Measurements from ENCODE around the gene DAGLB.
A peak's percentile ranks its signal among the peaks of the same experiment; 100 is the strongest.

The DAGLB gene

DNA sequence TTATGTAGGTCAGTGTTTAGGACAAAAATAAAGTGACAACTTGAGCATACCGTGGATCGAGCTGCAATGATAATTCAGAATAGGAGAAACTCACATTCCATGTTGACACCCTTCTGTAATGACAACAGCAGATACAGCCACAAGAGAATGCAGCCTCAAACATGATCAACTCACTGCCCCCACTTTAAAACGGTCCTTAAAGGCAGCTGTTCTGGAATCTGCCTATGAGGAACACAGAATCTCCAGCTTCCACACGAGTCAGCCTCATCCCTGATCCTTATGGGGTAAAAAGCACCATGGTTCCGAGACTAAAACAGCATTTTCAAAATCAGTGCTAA, 32.5 kb upstream of the DAGLB start:
- Histone ChIP-seq H3K4me2 (ENCODE audit: low read length) (peak overlapping the region; percentile 22), H3K4me3 (ENCODE audit: low read depth, low read length, poor library complexity, severe bottlenecking) (peak overlapping the region; percentile 7), H3F3A (ENCODE audit: insufficient read depth, low read length) (no peaks in the 10 kb centered on the region)

DNA sequence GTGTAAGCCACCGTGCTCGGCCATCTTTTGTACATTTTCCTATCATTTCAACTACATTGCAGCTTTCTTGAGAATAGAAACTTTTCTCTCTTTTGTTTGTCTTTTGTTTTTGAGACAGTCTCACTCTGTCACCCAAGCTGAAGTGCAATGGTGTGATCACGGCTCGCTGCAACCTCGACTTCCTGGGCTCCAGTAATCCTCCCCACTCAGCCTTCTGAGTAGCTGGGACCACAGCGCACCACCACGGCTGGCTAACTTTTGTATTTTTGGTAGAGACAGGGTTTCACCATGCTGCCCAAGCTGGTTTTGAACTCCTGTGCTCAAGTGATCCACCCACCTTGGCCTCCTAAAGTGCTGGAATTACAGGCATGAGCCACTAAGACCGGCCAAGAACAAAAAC, 31.3 kb upstream of the DAGLB start:
- Histone ChIP-seq H3K27ac (ENCODE audit: low read depth, low read length, poor library complexity, severe bottlenecking) (peak overlapping the region; percentile 36), H3K9me2 (ENCODE audit: low read depth, low read length) (no peaks in the 10 kb centered on the region), H3K79me2 (ENCODE audit: insufficient read depth, low read length) (peaks cover 78% of the 10 kb centered on the region), H4K20me1 (ENCODE audit: insufficient read depth, low read length) (no peaks in the 10 kb centered on the region), H3K4me2 (ENCODE audit: low read length) (no peak overlapping the region), H3K4me3 (ENCODE audit: low read depth, low read length, poor library complexity, severe bottlenecking) (no peak overlapping the region), H3F3A (ENCODE audit: insufficient read depth, low read length) (no peaks in the 10 kb centered on the region), H3K36me3 (ENCODE audit: insufficient read depth, low read length) (peaks cover 17% of the 10 kb centered on the region; the same call in 1 of the 2 replicates), H3K9me3 (ENCODE audit: low read length) (no peaks in the 10 kb centered on the region), H3K4me1 (ENCODE audit: insufficient read depth, low read length, severe bottlenecking) (peaks cover 61% of the 10 kb centered on the region), H3K27me3 (ENCODE audit: insufficient read depth, low read length) (no peaks in the 10 kb centered on the region), H2AFZ (ENCODE audit: low read length) (no peak overlapping the region), H3K9ac (ENCODE audit: low read length) (no peak overlapping the region)
- TF ChIP-seq EZH2 (IDR thresholded peaks at IDR 0.05; ENCODE audit: borderline replicate concordance, low read length), result no peak
- TF ChIP-seq, protein P1, sequence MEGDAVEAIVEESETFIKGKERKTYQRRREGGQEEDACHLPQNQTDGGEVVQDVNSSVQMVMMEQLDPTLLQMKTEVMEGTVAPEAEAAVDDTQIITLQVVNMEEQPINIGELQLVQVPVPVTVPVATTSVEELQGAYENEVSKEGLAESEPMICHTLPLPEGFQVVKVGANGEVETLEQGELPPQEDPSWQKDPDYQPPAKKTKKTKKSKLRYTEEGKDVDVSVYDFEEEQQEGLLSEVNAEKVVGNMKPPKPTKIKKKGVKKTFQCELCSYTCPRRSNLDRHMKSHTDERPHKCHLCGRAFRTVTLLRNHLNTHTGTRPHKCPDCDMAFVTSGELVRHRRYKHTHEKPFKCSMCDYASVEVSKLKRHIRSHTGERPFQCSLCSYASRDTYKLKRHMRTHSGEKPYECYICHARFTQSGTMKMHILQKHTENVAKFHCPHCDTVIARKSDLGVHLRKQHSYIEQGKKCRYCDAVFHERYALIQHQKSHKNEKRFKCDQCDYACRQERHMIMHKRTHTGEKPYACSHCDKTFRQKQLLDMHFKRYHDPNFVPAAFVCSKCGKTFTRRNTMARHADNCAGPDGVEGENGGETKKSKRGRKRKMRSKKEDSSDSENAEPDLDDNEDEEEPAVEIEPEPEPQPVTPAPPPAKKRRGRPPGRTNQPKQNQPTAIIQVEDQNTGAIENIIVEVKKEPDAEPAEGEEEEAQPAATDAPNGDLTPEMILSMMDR (IDR thresholded peaks at IDR 0.05; ENCODE audit: low read length), result no peak

More for the DNA sequence above, 32.5 kb upstream of the DAGLB start:
- Histone ChIP-seq H3K4me1 (ENCODE audit: insufficient read depth, low read length, severe bottlenecking) (peaks cover 66% of the 10 kb centered on the region), H3K9ac (ENCODE audit: low read length) (peak overlapping the region; percentile 6; the same call in 1 of the 2 replicates), H3K9me3 (ENCODE audit: low read length) (no peaks in the 10 kb centered on the region), H3K36me3 (ENCODE audit: insufficient read depth, low read length) (peaks cover 8% of the 10 kb centered on the region; the same call in 1 of the 2 replicates), H3K9me2 (ENCODE audit: low read depth, low read length) (no peaks in the 10 kb centered on the region), H2AFZ (ENCODE audit: low read length) (no peak overlapping the region), H3K79me2 (ENCODE audit: insufficient read depth, low read length) (peaks cover 73% of the 10 kb centered on the region), H4K20me1 (ENCODE audit: insufficient read depth, low read length) (no peaks in the 10 kb centered on the region), H3K27ac (ENCODE audit: low read depth, low read length, poor library complexity, severe bottlenecking) (peak overlapping the region; percentile 20), H3K27me3 (ENCODE audit: insufficient read depth, low read length) (no peaks in the 10 kb centered on the region)
- no peak for TF ChIP-seq EZH2 (IDR thresholded peaks at IDR 0.05; ENCODE audit: borderline replicate concordance, low read length)
- TF ChIP-seq, protein P1 (IDR thresholded peaks at IDR 0.05; ENCODE audit: low read length), result no peak

DNA sequence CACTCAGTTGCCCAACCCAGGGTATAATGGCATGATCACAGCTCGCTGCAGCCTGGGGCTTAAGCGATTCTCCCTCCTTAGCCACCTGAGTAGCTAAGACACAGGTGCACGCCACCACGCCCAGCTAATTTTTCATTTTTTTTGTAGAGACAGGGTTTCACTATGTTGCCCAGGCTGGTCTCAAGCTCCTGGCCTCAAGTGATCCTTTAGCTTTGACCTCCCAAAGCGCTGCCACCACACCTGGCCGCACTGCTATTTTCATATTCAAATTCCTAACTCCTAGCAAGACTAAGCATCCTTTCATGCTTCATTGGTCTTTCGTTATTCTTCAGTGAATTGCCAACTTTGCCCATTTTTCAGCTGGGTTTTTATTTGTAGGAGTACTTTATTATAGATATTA, 30.4 kb upstream of the DAGLB start:
- peaks cover 26% of the 10 kb centered on the region for H3K36me3 ChIP-seq (ENCODE audit: insufficient read depth, low read length)
- H4K20me1 ChIP-seq (ENCODE audit: insufficient read depth, low read length), result no peaks in the 10 kb centered on the region

More for the DNA sequence above, 30.4 kb upstream of the DAGLB start:
- Histone ChIP-seq H3K4me2 (ENCODE audit: low read length) (no peak overlapping the region), H3K4me1 (ENCODE audit: insufficient read depth, low read length, severe bottlenecking) (peaks cover 61% of the 10 kb centered on the region), H3K9ac (ENCODE audit: low read length) (no peak overlapping the region), H3F3A (ENCODE audit: insufficient read depth, low read length) (no peaks in the 10 kb centered on the region), H3K9me2 (ENCODE audit: low read depth, low read length) (no peaks in the 10 kb centered on the region), H3K4me3 (ENCODE audit: low read depth, low read length, poor library complexity, severe bottlenecking) (no peak overlapping the region), H3K79me2 (ENCODE audit: insufficient read depth, low read length) (peaks cover 81% of the 10 kb centered on the region), H3K27me3 (ENCODE audit: insufficient read depth, low read length) (no peaks in the 10 kb centered on the region), H2AFZ (ENCODE audit: low read length) (no peak overlapping the region), H3K27ac (ENCODE audit: low read depth, low read length, poor library complexity, severe bottlenecking) (peak overlapping the region; percentile 28), H3K9me3 (ENCODE audit: low read length) (no peaks in the 10 kb centered on the region)
- TF ChIP-seq EZH2 (IDR thresholded peaks at IDR 0.05; ENCODE audit: borderline replicate concordance, low read length), result no peak
- TF ChIP-seq, protein P1 (IDR thresholded peaks at IDR 0.05; ENCODE audit: low read length), result no peak

Measured in OCI-LY1 (cell line).